Neural cell (in vitro differentiated cells): Measurements from ENCODE around the gene CDC73. TPM values are rescaled to one million over a fixed set of nuclear protein-coding genes. Genes with fewer than 3 reads are reported as not detected.

Experiments
- H2AFZ ChIP-seq: fragments of 200-600, 300-800 bp; sonication (generic), shearing (Covaris generic); 2 replicates; pipeline ENCODE4 v1.6.0; 2014; ENCODE audit warnings: low read depth, mild to moderate bottlenecking, antibody characterized with exemption, low read length, moderate library complexity
- H3F3A ChIP-seq: fragments of 200-600 bp; shearing (Covaris generic); 2 replicates; pipeline ENCODE4 v1.6.1; 2016; ENCODE audit warnings: mild to moderate bottlenecking, moderate library complexity, mixed read lengths, antibody characterized with exemption, low read length; ENCODE audit not compliant: insufficient read depth, poor library complexity, severe bottlenecking
- H3K27ac ChIP-seq: fragments of 200-600, 300-800 bp; sonication (generic), shearing (Covaris generic); 2 replicates; pipeline ENCODE4 v1.5.1; 2014; ENCODE audit warnings: mild to moderate bottlenecking, low read length, moderate library complexity
- H3K27me3 ChIP-seq: fragments of 300-800, 200-600 bp; sonication (generic), shearing (Covaris generic); 2 replicates; pipeline ENCODE4 v1.6.0; 2014; ENCODE audit warnings: mild to moderate bottlenecking, low read depth, low read length, moderate library complexity; ENCODE audit not compliant: insufficient read depth
- H3K36me3 ChIP-seq: fragments of 300-800, 200-600 bp; sonication (generic), shearing (Covaris generic); 2 replicates; pipeline ENCODE4 v1.5.1; 2014; ENCODE audit warnings: mild to moderate bottlenecking, antibody characterized with exemption, low read length, moderate library complexity; ENCODE audit not compliant: insufficient read depth
- H3K4me2 ChIP-seq: fragments of 300-800, 200-600 bp; sonication (generic), shearing (Covaris generic); 2 replicates; pipeline ENCODE4 v1.6.0; 2014; ENCODE audit warnings: mild to moderate bottlenecking, low read length
- H3K4me3 ChIP-seq: fragments of 300-800, 200-600 bp; sonication (generic), shearing (Covaris generic); 2 replicates; pipeline ENCODE4 v1.5.1; 2014; ENCODE audit warnings: mild to moderate bottlenecking, low read length, moderate library complexity
- H3K79me2 ChIP-seq: fragments of 200-600 bp; shearing (Covaris generic); replicated peaks from 2 replicates; pipeline ENCODE4 v1.6.0; 2014; ENCODE audit warnings: mild to moderate bottlenecking, low read length, moderate library complexity; ENCODE audit not compliant: insufficient read depth
- H3K9ac ChIP-seq: fragments of 300-800, 200-600 bp; sonication (generic), shearing (Covaris generic); 2 replicates; pipeline ENCODE4 v1.6.1; 2016; ENCODE audit warnings: mild to moderate bottlenecking, low read length, mixed read lengths
- H3K9me2 ChIP-seq: fragments of 200-600 bp; shearing (Covaris generic); 2 replicates; pipeline ENCODE4 v1.6.1; 2016; ENCODE audit warnings: mild to moderate bottlenecking, low read length, mixed read lengths; ENCODE audit not compliant: insufficient read depth
- H3K9me3 ChIP-seq: fragments of 200-600, 300-800 bp; sonication (generic), shearing (Covaris generic); 2 replicates; pipeline ENCODE4 v1.6.1; 2016; ENCODE audit warnings: mild to moderate bottlenecking, mixed run types, low read length, moderate library complexity, mixed read lengths
- H4K20me1 ChIP-seq: fragments of 200-600 bp; shearing (Covaris generic); 2 replicates; pipeline ENCODE4 v1.6.1; 2016; ENCODE audit warnings: mild to moderate bottlenecking, mixed run types; ENCODE audit not compliant: insufficient read depth
- CTCF ChIP-seq: fragments of 450-650 bp; IDR thresholded peaks from 2 replicates; pipeline ENCODE4 v1.5.1; 2014; ENCODE audit warnings: antibody characterized with exemption, mild to moderate bottlenecking, moderate library complexity; ENCODE audit not compliant: poor library complexity, severe bottlenecking
- EP300 ChIP-seq: fragments of 450-650 bp; conservative IDR thresholded peaks from 2 replicates; pipeline ENCODE4 v1.6.1; 2014; ENCODE audit warnings: antibody characterized with exemption, mild to moderate bottlenecking, moderate library complexity; ENCODE audit not compliant: poor library complexity, severe bottlenecking
- EZH2 ChIP-seq: fragments of 200-600, 300-800 bp; shearing (Covaris generic), sonication (generic); IDR thresholded peaks from 2 replicates; pipeline ENCODE4 v1.6.1; 2014; ENCODE audit warnings: antibody characterized with exemption, low read length, borderline replicate concordance, mild to moderate bottlenecking; ENCODE audit not compliant: insufficient read depth, poor library complexity, severe bottlenecking
- MXI1 ChIP-seq: fragments of 450-650 bp; conservative IDR thresholded peaks from 2 replicates; pipeline ENCODE4 v1.6.1; 2014; ENCODE audit warnings: antibody characterized with exemption, mild to moderate bottlenecking; ENCODE audit not compliant: poor library complexity, severe bottlenecking
- POLR2AphosphoS5 ChIP-seq: IDR thresholded peaks from 2 replicates; pipeline ENCODE4 v1.6.1; 2012
- RAD21 ChIP-seq: fragments of 450-650 bp; conservative IDR thresholded peaks from 2 replicates; pipeline ENCODE4 v1.6.1; 2014; ENCODE audit warnings: antibody characterized with exemption, mild to moderate bottlenecking, moderate library complexity
- REST ChIP-seq: IDR thresholded peaks from 2 replicates; pipeline ENCODE4 v1.6.1; 2012; ENCODE audit warnings: borderline replicate concordance
- SMC3 ChIP-seq: fragments of 450-650 bp; conservative IDR thresholded peaks from 2 replicates; pipeline ENCODE4 v1.6.1; 2014; ENCODE audit warnings: antibody characterized with exemption, mild to moderate bottlenecking, moderate library complexity; ENCODE audit not compliant: poor library complexity
- TAF1 ChIP-seq: IDR thresholded peaks from 2 replicates; pipeline ENCODE4 v1.6.1; 2012; ENCODE audit warnings: low read depth
- polyA plus RNA-seq: library from polyadenylated mRNA; depleted of rRNA; stranded (reverse); fragments of >200 nt; gene quantifications from 2 replicates; pipeline ENCODE4 v1.2.3, GENCODE V29; 2014

CDC73 gene
- polyA plus RNA-seq, 1 donor from 2014 or later, result 11.9 TPM

GRCh38 chr1:193113992-193114332 is 7.9 kb upstream of the CDC73 start:
- H3K27ac ChIP-seq, result no peak overlapping the region
- H3K36me3 ChIP-seq, result no peaks in the 10 kb centered on the region
- H3F3A ChIP-seq, result no peaks in the 10 kb centered on the region
- H2AFZ ChIP-seq, result no peak overlapping the region
- no peaks in the 10 kb centered on the region for H3K9me2 ChIP-seq
- no peaks in the 10 kb centered on the region for H3K27me3 ChIP-seq
- H3K4me2 ChIP-seq, result no peak overlapping the region
- no peak overlapping the region for H3K4me3 ChIP-seq
- no peaks in the 10 kb centered on the region for H4K20me1 ChIP-seq
- no peak for TF ChIP-seq SMC3
- no peak for TF ChIP-seq EZH2
- TF ChIP-seq EP300, result no peak
- no peak for TF ChIP-seq REST
- no peak for TF ChIP-seq POLR2AphosphoS5
- no peak for TF ChIP-seq RAD21
- TF ChIP-seq CTCF, result no peak
- TF ChIP-seq TAF1, result no peak
- no peak for TF ChIP-seq MXI1
- H3K9me3 ChIP-seq, result no peaks in the 10 kb centered on the region
- no peak overlapping the region for H3K9ac ChIP-seq
- no peaks in the 10 kb centered on the region for H3K79me2 ChIP-seq

GRCh38 chr1:193114485-193115095 is 7.2 kb upstream of the CDC73 start:
- H3K27ac ChIP-seq, result no peak overlapping the region
- no peak overlapping the region for H2AFZ ChIP-seq
- no peaks in the 10 kb centered on the region for H3K79me2 ChIP-seq
- H3K9me3 ChIP-seq, result no peaks in the 10 kb centered on the region
- H3K9me2 ChIP-seq, result no peaks in the 10 kb centered on the region
- no peaks in the 10 kb centered on the region for H3K36me3 ChIP-seq
- H4K20me1 ChIP-seq, result no peaks in the 10 kb centered on the region
- TF ChIP-seq EZH2 (no peak), TAF1 (no peak), REST (no peak), POLR2AphosphoS5 (no peak), RAD21 (no peak), CTCF (no peak), EP300 (no peak), SMC3 (no peak)
- H3K4me3 ChIP-seq, result no peak overlapping the region
- no peaks in the 10 kb centered on the region for H3K27me3 ChIP-seq
- no peaks in the 10 kb centered on the region for H3F3A ChIP-seq
- no peak overlapping the region for H3K4me2 ChIP-seq
- H3K9ac ChIP-seq, result no peak overlapping the region
